Measurements from ENCODE around the gene ANKFN1. TPM values are rescaled to one million over a fixed set of nuclear protein-coding genes. Genes with fewer than 3 reads are reported as not detected.

Gene ANKFN1
- total RNA-seq, 4 donors from 2014 or later = 0.67 to 0.94 TPM; not detected in 2

DNA sequence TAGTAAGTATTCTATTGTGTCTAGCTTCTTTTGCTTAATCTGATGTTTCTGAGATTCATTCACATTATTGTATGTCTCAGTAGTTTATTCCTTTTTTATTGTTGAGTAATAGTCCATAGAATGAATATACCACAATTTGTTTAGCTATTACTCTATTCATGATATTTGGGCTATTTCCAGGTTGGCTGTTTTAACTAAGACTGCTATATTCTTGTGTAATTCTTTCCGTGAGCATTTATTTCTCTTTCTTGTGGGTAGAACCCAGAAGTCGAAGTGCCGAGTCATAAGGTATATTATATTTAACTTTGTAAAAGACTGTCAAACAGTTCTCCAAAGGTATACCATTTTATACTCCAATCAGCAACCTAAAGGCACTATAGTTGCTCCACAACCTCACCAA lies 160.8 kb downstream of the ANKFN1 start:
- no peak for DNase-seq
- TF ChIP-seq, protein P1, sequence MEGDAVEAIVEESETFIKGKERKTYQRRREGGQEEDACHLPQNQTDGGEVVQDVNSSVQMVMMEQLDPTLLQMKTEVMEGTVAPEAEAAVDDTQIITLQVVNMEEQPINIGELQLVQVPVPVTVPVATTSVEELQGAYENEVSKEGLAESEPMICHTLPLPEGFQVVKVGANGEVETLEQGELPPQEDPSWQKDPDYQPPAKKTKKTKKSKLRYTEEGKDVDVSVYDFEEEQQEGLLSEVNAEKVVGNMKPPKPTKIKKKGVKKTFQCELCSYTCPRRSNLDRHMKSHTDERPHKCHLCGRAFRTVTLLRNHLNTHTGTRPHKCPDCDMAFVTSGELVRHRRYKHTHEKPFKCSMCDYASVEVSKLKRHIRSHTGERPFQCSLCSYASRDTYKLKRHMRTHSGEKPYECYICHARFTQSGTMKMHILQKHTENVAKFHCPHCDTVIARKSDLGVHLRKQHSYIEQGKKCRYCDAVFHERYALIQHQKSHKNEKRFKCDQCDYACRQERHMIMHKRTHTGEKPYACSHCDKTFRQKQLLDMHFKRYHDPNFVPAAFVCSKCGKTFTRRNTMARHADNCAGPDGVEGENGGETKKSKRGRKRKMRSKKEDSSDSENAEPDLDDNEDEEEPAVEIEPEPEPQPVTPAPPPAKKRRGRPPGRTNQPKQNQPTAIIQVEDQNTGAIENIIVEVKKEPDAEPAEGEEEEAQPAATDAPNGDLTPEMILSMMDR (IDR thresholded peaks at IDR 0.05) = no peak
- no peak for TF ChIP-seq POLR2A (IDR thresholded peaks at IDR 0.05)
- no peaks in the 10 kb centered on the region for H3K9me3 ChIP-seq
- no peak overlapping the region for H3K4me3 ChIP-seq (replicated peaks in 1 of 3)
- H3K27me3 ChIP-seq = no peaks in the 10 kb centered on the region
- H3K4me1 ChIP-seq = no peaks in the 10 kb centered on the region
- H3K36me3 ChIP-seq = no peaks in the 10 kb centered on the region
- H3K27ac ChIP-seq = no peak overlapping the region
- intact Hi-C loops (cut with DNase I) = no loop called here
- 71 to 81% methylated on average over 3 of the region's 3 CpGs for WGBS, 2 donors

DNA sequence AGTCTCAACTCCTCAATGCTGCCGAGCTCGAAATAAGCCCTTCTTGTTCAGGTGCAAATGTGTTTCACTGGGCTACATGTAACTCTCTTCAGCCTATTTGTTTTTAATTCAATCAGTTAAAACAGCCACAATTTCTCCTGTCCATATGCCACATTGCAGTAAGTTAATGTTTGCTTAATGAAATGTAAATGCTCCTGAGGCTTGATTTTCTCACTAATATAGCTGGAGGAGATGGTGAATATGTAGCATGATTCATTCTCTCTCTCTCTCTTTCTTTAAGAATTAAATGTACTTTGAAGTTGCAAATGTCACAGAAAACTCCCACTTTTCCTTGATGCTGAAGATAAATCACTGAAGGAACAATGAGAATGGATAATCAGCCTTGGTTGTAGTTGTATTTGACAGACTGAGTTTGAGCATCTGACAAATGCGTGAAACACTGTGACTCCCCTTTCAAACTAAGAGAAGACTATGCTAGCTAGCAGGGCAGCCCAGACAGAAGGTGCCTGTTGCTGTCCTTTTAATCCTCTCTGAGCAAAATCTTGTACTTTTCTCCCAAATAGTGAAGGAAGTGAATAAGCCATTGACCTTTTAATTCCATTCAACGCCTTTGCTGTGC lies 161.8 kb downstream of the ANKFN1 start:
- Histone ChIP-seq H3K9me3 (no peaks in the 10 kb centered on the region), H3K4me1 (no peaks in the 10 kb centered on the region), H3K27ac (no peak overlapping the region), H3K27me3 (no peaks in the 10 kb centered on the region), H3K36me3 (no peaks in the 10 kb centered on the region), H3K4me3 (replicated peaks in 1 of 3) (no peak overlapping the region)
- DNase-seq = no peak
- intact Hi-C loops (cut with DNase I) = no loop called here
- WGBS, 2 donors = 81 to 87% methylated on average over 4 of the region's 4 CpGs
- no peak for TF ChIP-seq POLR2A (IDR thresholded peaks at IDR 0.05)
- TF ChIP-seq, protein P1 (IDR thresholded peaks at IDR 0.05) = no peak

- H3K27ac ChIP-seq = no peak overlapping the region
- intact Hi-C loops (cut with DNase I) = no loop called here
Measured at GRCh38 chr17:56316604-56317003, 163.3 kb downstream of the ANKFN1 start.

DNA sequence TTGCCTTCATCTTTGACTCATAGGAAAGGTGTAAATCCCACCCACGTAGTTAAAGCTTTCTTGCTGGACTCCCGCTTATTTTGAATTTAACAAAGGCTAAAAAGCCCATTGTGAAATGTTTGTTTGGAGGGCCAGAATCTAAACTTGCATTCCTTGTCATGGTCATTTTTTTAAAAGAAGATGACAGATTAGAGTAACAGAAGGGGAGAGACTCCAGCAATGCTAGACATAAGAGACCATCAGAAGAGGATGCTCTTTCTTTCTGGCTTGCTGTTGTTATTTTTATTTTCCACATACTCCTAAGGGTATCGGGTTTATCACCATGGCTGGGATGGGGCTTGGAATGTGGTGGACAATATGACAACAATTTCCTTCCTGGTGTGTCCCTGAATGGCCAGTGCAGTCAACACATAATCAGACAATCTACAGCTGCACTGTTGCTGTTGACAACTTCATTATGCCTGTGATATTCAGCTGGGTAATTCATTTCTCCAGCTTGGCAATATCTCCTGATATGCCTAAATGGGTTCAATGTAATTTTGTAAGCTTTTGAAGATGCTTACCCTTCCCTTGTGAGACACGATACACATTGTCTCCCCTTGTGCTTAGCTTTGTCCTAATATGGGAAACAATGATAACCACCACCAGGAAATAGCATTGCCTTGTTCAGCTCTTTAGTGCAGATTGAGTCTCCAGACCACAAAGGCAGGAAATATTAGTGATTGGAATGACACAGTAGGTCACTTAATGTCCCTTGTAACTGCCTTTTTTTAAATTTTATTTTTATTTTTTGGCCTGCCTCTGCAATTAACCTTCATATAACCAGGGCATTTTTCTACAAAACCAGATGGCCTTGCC lies 164.3 kb downstream of the ANKFN1 start:
- intact Hi-C loops (cut with DNase I) = no loop called here
- DNase-seq = no peak
- H3K9me3 ChIP-seq = no peaks in the 10 kb centered on the region
- no peak overlapping the region for H3K27ac ChIP-seq
- H3K36me3 ChIP-seq = no peaks in the 10 kb centered on the region
- no peak overlapping the region for H3K4me3 ChIP-seq (replicated peaks in 1 of 3)
- TF ChIP-seq POLR2A (IDR thresholded peaks at IDR 0.05) = no peak
- TF ChIP-seq, protein P1 (IDR thresholded peaks at IDR 0.05) = no peak
- H3K27me3 ChIP-seq = no peaks in the 10 kb centered on the region
- H3K4me1 ChIP-seq = no peaks in the 10 kb centered on the region
- 75 to 80% methylated on average over 4 of the region's 4 CpGs for WGBS, 2 donors

More at GRCh38 chr17:56316604-56317003, 163.3 kb downstream of the ANKFN1 start:
- Histone ChIP-seq H3K9me3 (no peaks in the 10 kb centered on the region), H3K36me3 (no peaks in the 10 kb centered on the region), H3K27me3 (no peaks in the 10 kb centered on the region), H3K4me3 (replicated peaks in 1 of 3) (no peak overlapping the region), H3K4me1 (no peaks in the 10 kb centered on the region)
- TF ChIP-seq, protein P1 (IDR thresholded peaks at IDR 0.05) = no peak
- no peak for TF ChIP-seq POLR2A (IDR thresholded peaks at IDR 0.05)
- no peak for DNase-seq
- WGBS, 2 donors = 76 to 77% methylated on average over 1 of the region's 1 CpG

DNA sequence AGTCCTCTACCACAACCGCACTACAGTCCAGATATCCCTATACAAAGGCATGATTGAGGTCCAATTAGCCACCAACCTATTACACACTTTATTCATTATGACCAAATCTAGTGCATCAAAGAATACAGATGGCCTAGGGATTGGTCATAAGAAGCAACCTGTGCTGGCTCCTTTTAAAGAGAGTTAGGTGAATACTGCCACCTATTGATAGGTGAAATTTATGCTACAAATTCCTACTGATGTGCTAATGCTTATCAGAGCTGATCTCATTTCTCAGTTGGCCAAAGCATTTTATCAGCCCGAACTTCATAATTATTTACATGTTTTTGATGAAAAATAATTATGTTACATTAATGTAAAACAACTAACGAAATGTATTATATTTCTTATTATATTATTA lies 166.3 kb downstream of the ANKFN1 start:
- Histone ChIP-seq H3K4me3 (replicated peaks in 1 of 3) (no peak overlapping the region), H3K27ac (no peak overlapping the region), H3K9me3 (no peaks in the 10 kb centered on the region), H3K27me3 (no peaks in the 10 kb centered on the region), H3K4me1 (no peaks in the 10 kb centered on the region), H3K36me3 (no peaks in the 10 kb centered on the region)
- TF ChIP-seq, protein P1 (IDR thresholded peaks at IDR 0.05) = peak in 4 of 6 experiments; percentile 16 to 69 (median 56)
- TF ChIP-seq POLR2A (IDR thresholded peaks at IDR 0.05) = no peak
- no peak for DNase-seq
- intact Hi-C loops (cut with DNase I) = no loop called here
- 35 to 43% methylated on average over 3 of the region's 3 CpGs for WGBS, 2 donors
